ENCODE data around the gene SLC2A4.

Gene SLC2A4

DNA sequence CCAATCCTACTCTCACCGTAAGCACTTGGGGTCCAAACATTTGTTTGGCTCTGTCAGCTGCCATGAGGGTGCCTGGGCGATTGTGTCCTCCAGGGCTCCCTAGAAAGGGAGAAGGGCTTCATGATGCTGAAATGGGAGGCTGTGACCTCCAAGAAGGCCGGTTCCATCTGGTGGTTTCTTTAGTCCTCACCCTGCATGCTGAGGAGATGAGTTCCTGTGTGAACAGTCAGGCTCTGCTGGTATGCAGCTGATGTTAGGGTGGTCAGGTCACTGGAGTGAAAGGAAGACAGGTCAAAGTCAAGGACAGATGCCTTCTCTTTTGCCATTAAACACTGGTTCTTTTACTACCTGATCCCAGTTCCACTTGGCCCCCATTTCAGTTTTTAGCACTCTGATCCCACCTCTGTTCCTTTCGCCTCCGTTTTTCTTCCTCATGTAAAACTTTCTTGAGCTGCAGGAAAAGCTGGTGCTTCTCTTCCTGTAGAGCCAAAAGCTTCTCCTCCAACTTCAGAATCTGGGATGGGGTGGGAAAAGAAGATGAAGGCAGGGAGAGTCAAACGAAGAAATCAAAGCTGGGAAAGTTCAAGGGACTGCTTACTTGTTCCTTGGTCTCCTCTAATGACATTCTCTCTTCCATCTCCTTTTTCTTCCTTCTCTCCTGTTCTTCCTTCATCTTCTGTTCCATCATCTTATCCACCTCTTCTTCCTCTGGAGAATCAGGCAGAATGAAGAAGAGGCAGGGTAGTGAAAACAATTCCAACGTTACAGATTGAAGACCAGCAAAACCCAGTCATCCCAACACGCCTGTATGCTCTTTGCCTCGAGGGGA lies 32.6 kb downstream of the SLC2A4 start:
- TF ChIP-seq, protein P1, sequence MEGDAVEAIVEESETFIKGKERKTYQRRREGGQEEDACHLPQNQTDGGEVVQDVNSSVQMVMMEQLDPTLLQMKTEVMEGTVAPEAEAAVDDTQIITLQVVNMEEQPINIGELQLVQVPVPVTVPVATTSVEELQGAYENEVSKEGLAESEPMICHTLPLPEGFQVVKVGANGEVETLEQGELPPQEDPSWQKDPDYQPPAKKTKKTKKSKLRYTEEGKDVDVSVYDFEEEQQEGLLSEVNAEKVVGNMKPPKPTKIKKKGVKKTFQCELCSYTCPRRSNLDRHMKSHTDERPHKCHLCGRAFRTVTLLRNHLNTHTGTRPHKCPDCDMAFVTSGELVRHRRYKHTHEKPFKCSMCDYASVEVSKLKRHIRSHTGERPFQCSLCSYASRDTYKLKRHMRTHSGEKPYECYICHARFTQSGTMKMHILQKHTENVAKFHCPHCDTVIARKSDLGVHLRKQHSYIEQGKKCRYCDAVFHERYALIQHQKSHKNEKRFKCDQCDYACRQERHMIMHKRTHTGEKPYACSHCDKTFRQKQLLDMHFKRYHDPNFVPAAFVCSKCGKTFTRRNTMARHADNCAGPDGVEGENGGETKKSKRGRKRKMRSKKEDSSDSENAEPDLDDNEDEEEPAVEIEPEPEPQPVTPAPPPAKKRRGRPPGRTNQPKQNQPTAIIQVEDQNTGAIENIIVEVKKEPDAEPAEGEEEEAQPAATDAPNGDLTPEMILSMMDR (conservative IDR thresholded peaks at IDR 0.05; ENCODE audit: low read depth, low read length): no peak
- H3K4me3 ChIP-seq (IDR thresholded peaks at IDR 0.05; ENCODE audit: insufficient read depth, low read depth, low read length): no peak overlapping the region
- H3K36me3 ChIP-seq (ENCODE audit: insufficient read depth): no peaks in the 10 kb centered on the region
- no peak overlapping the region; the same call in 1 of the 2 replicates for H3K4me2 ChIP-seq
- H4K20me1 ChIP-seq (ENCODE audit: insufficient read depth): no peaks in the 10 kb centered on the region
- peaks cover 16% of the 10 kb centered on the region; the same call in 1 of the 2 replicates for H3K79me2 ChIP-seq (ENCODE audit: insufficient read depth, low read depth)
- H3K4me1 ChIP-seq (ENCODE audit: low read depth, poor library complexity, severe bottlenecking): peaks cover 11% of the 10 kb centered on the region
- no peak overlapping the region for H3K27ac ChIP-seq
- H3K27me3 ChIP-seq (ENCODE audit: insufficient read depth, low read depth): no peaks in the 10 kb centered on the region
- H2AFZ ChIP-seq (ENCODE audit: low read depth): no peak overlapping the region
- no peak overlapping the region for H3K9ac ChIP-seq

GRCh38 chr17:7314719-7315569 lies 33.4 kb downstream of the SLC2A4 start, which contains the start of gene GPS2:
Gene GPS2, minus strand, starts transcription at chr17:7315360. Its CDS starts 308 bp downstream, at chr17:7315052.
- Histone ChIP-seq H4K20me1 (ENCODE audit: insufficient read depth) (no peaks in the 10 kb centered on the region), H2AFZ (ENCODE audit: low read depth) (no peak within 1 kb of the TSS), H3K27ac (no peak within 1 kb of the TSS), H3K4me2 (no peak within 1 kb of the TSS; the same call in 1 of the 2 replicates), H3K36me3 (ENCODE audit: insufficient read depth) (no peaks in the 10 kb centered on the region), H3K4me1 (ENCODE audit: low read depth, poor library complexity, severe bottlenecking) (peaks cover 3% of the 10 kb centered on the region), H3K79me2 (ENCODE audit: insufficient read depth, low read depth) (peaks cover 7% of the 10 kb centered on the region; the same call in 1 of the 2 replicates), H3K4me3 (IDR thresholded peaks at IDR 0.05; ENCODE audit: insufficient read depth, low read depth, low read length) (no peak within 1 kb of the TSS), H3K27me3 (ENCODE audit: insufficient read depth, low read depth) (no peaks in the 10 kb centered on the region), H3K9ac (no peak within 1 kb of the TSS)
- TF ChIP-seq, protein P1 (conservative IDR thresholded peaks at IDR 0.05; ENCODE audit: low read depth, low read length): no peak

GRCh38 chr17:7315570-7316235 lies 34.2 kb downstream of the SLC2A4 start:
- TF ChIP-seq, protein P1 (conservative IDR thresholded peaks at IDR 0.05; ENCODE audit: low read depth, low read length): no peak
- H3K4me1 ChIP-seq (ENCODE audit: low read depth, poor library complexity, severe bottlenecking): no peaks in the 10 kb centered on the region
- H2AFZ ChIP-seq (ENCODE audit: low read depth): no peak overlapping the region
- H3K27me3 ChIP-seq (ENCODE audit: insufficient read depth, low read depth): no peaks in the 10 kb centered on the region
- no peak overlapping the region for H3K9ac ChIP-seq
- H3K27ac ChIP-seq: no peak overlapping the region
- H3K79me2 ChIP-seq (ENCODE audit: insufficient read depth, low read depth): no peaks in the 10 kb centered on the region; the same call in 1 of the 2 replicates
- H3K4me2 ChIP-seq: no peak overlapping the region
- no peaks in the 10 kb centered on the region for H3K36me3 ChIP-seq (ENCODE audit: insufficient read depth)
- no peaks in the 10 kb centered on the region for H4K20me1 ChIP-seq (ENCODE audit: insufficient read depth)
- no peak overlapping the region for H3K4me3 ChIP-seq (IDR thresholded peaks at IDR 0.05; ENCODE audit: insufficient read depth, low read depth, low read length)

GRCh38 chr17:7317161-7317803 lies 35.8 kb downstream of the SLC2A4 start:
- Histone ChIP-seq H3K27ac (no peak overlapping the region), H3K79me2 (ENCODE audit: insufficient read depth, low read depth) (no peaks in the 10 kb centered on the region), H3K4me1 (ENCODE audit: low read depth, poor library complexity, severe bottlenecking) (no peaks in the 10 kb centered on the region), H3K4me2 (no peak overlapping the region), H4K20me1 (ENCODE audit: insufficient read depth) (no peaks in the 10 kb centered on the region), H3K9ac (no peak overlapping the region), H3K36me3 (ENCODE audit: insufficient read depth) (no peaks in the 10 kb centered on the region), H3K4me3 (IDR thresholded peaks at IDR 0.05; ENCODE audit: insufficient read depth, low read depth, low read length) (no peak overlapping the region), H3K27me3 (ENCODE audit: insufficient read depth, low read depth) (no peaks in the 10 kb centered on the region), H2AFZ (ENCODE audit: low read depth) (no peak overlapping the region)
- TF ChIP-seq, protein P1 (conservative IDR thresholded peaks at IDR 0.05; ENCODE audit: low read depth, low read length): no peak
